K562 (cell line): ENCODE data around the gene SAMD14. TPM values are rescaled to one million over a fixed set of nuclear protein-coding genes. Genes with fewer than 3 reads are reported as not detected.

Experiments used
- CBX3 ChIP-seq, 2 experiments: IDR thresholded peaks; 1 replicate in 1 of 2; 2 replicates in 1 of 2; pipeline ENCODE4 v1.6.1; 2012; ENCODE audit warnings: inconsistent platforms in 2 of 2, low read length in 2 of 2, borderline replicate concordance in 1 of 2, control low read depth in 1 of 2
- CEBPB ChIP-seq: fragments of 450-650 bp; IDR thresholded peaks from 2 replicates; pipeline ENCODE4 v1.6.1; 2016; ENCODE audit warnings: missing genetic modification characterization, missing compliant biosample characterization
- DACH1 ChIP-seq: fragments of 450-650 bp; IDR thresholded peaks from 2 replicates; pipeline ENCODE4 v1.6.1; 2018; ENCODE audit not compliant: partially characterized antibody
- EP300 ChIP-seq: IDR thresholded peaks from 2 replicates; pipeline ENCODE4 v1.6.1; 2012; ENCODE audit warnings: low read length, improper control_type of control experiment
- HMG20A ChIP-seq: fragments of 450-650 bp; formaldehyde crosslinking; conservative IDR thresholded peaks from 2 replicates; pipeline ENCODE4 v1.4.0; 2020; ENCODE audit warnings: mild to moderate bottlenecking, mixed read lengths
- KAT7 ChIP-seq: sonication (generic); formaldehyde crosslinking; IDR thresholded peaks from 2 replicates; pipeline ENCODE4 v1.8.0; 2022; ENCODE audit warnings: missing genetic modification reagents, mild to moderate bottlenecking, borderline replicate concordance
- LCOR ChIP-seq: sonication (generic); formaldehyde crosslinking; IDR thresholded peaks from 2 replicates; pipeline ENCODE4 v1.8.0; 2022; ENCODE audit warnings: mild to moderate bottlenecking, missing genetic modification reagents
- NR2C2 ChIP-seq, 2 experiments: fragments of 200-800 bp in 1 of 2; sonication (Bioruptor generic) in 1 of 2; sonication (generic) in 1 of 2; formaldehyde crosslinking in 1 of 2; IDR thresholded peaks; 2 replicates each; pipeline versions ENCODE4 v1.6.1 to v1.8.0; 2016 to 2022; ENCODE audit warnings: mild to moderate bottlenecking in 1 of 2, missing compliant biosample characterization in 1 of 2, missing genetic modification characterization in 1 of 2, missing genetic modification reagents in 1 of 2
- RBM14 ChIP-seq: fragments of 200-400 bp; formaldehyde crosslinking; IDR thresholded peaks from 2 replicates; pipeline ENCODE4 v1.6.1; 2018; ENCODE audit warnings: low read depth, mild to moderate bottlenecking, low read length, moderate library complexity, borderline replicate concordance; ENCODE audit not compliant: insufficient read depth
- RBM17 ChIP-seq: fragments of 200-400 bp; formaldehyde crosslinking; IDR thresholded peaks from 2 replicates; pipeline ENCODE4 v1.6.1; 2017; ENCODE audit warnings: low read depth, mild to moderate bottlenecking, low read length, borderline replicate concordance
- SETDB1 ChIP-seq: IDR thresholded peaks from one replicate; pipeline ENCODE4 v1.6.1; 2012; ENCODE audit warnings: low read length, control low read depth, inconsistent platforms
- STAT5A ChIP-seq: IDR thresholded peaks from 2 replicates; pipeline ENCODE4 v1.6.1; 2012; ENCODE audit warnings: low read length, inconsistent platforms, borderline replicate concordance
- ZBTB1 ChIP-seq: sonication (generic); formaldehyde crosslinking; IDR thresholded peaks from 2 replicates; pipeline ENCODE4 v1.8.1; 2023; ENCODE audit warnings: missing genetic modification reagents, low read depth, mild to moderate bottlenecking, borderline replicate concordance
- ZBTB5 ChIP-seq: fragments of 450-650 bp; IDR thresholded peaks from 2 replicates; pipeline ENCODE4 v1.6.1; 2017; ENCODE audit warnings: antibody characterized with exemption
- ZKSCAN1 ChIP-seq: fragments of 150-350 bp; IDR thresholded peaks from 2 replicates; pipeline ENCODE4 v1.6.1; 2016; ENCODE audit warnings: low read depth, low read length
- ZNF766 ChIP-seq: fragments of 200-800 bp; sonication (Bioruptor generic); conservative IDR thresholded peaks from 2 replicates; pipeline ENCODE4 v1.6.1; 2016; ENCODE audit warnings: missing genetic modification characterization, missing compliant biosample characterization
- polyA plus RNA-seq, 8 experiments: library from polyadenylated mRNA; depleted of rRNA in 4 of 8; stranded (reverse) in 5 of 8; unstranded in 3 of 8; fragments of >200 nt; fragmentation: Nextera tagmentation in 2 of 8; fragmentation: Illumina TruSeq in 1 of 8; extraction: Ambion mirVana in 2 of 8; extraction: Trizol in 1 of 8; gene quantifications; 2 replicates each; pipeline versions ENCODE4 v1.2.1 to v1.2.3, GENCODE V29; 2011 to 2014; ENCODE audit warnings: inconsistent platforms in 1 of 8, missing spikeins in 1 of 8
- total RNA-seq, 7 experiments: library from RNA; depleted of rRNA in 6 of 7; stranded (reverse); fragments of >200 nt in 6 of 7; fragmentation: Illumina TruSeq in 2 of 7; extraction: Trizol in 2 of 7; gene quantifications; 2 replicates each; pipeline versions ENCODE4 v1.2.1 to v1.2.3, GENCODE V29; 2011 to 2021; ENCODE audit warnings: low replicate concordance in 1 of 7
- TF ChIP-seq, protein P1 (sequence below): fragments of 250-450 bp; sonication (Bioruptor Pico); IDR thresholded peaks from 2 replicates; pipeline ENCODE4 v1.4.0; 2020; ENCODE audit warnings: mild to moderate bottlenecking

The SAMD14 gene
- total and polyA plus RNA-seq, 9 of the 15 experiments (the other 6 are each of a cell fraction or from before 2014, with no cell fraction given), result 0.04 to 0.07 TPM; not detected in 7

GRCh38 chr17:50150354-50151040 lies 20.5 kb upstream of the SAMD14 start, which contains the start of gene PPP1R9B (continued):
- TF ChIP-seq, protein P1, sequence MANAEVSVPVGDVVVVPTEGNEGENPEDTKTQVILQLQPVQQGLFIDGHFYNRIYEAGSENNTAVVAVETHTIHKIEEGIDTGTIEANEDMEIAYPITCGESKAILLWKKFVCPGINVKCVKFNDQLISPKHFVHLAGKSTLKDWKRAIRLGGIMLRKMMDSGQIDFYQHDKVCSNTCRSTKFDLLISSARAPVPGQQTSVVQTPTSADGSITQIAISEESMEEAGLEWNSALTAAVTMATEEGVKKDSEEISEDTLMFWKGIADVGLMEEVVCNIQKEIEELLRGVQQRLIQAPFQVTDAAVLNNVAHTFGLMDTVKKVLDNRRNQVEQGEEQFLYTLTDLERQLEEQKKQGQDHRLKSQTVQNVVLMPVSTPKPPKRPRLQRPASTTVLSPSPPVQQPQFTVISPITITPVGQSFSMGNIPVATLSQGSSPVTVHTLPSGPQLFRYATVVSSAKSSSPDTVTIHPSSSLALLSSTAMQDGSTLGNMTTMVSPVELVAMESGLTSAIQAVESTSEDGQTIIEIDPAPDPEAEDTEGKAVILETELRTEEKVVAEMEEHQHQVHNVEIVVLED (CRISPR knock-in tag), result no peak
- TF ChIP-seq SETDB1 (no peak), CBX3 (IDR thresholded peaks at IDR 0.05; ENCODE audit: borderline replicate concordance in 1 of 2, low read length in 2 of 2) (no peak), LCOR (CRISPR knock-in tag) (peak; percentile 65; the same call in 1 of the 2 replicates), NR2C2 (CRISPR knock-in tag; IDR thresholded peaks at IDR 0.05) (no peak), NR2C2 (tag; IDR thresholded peaks at IDR 0.05) (no peak), HMG20A (CRISPR knock-in tag) (no peak), ZBTB1 (0 out of 2 replicates have a peak, but pooled peaks have one; percentile 45), ZBTB5 (no peak), RBM17 (no peak), ZKSCAN1 (no peak), KAT7 (CRISPR knock-in tag) (0 out of 2 replicates have a peak, but pooled peaks have one; percentile 79), ZNF766 (CRISPR knock-in tag) (no peak), DACH1 (no peak), STAT5A (no peak), EP300 (no peak), RBM14 (0 out of 2 replicates have a peak, but pooled peaks have one; percentile 8), CEBPB (tag) (no peak)
